K562 (cell line): Measurements from ENCODE around the gene PRKCB. TPM values are rescaled to one million over a fixed set of nuclear protein-coding genes. Genes with fewer than 3 reads are reported as not detected.

Experiments used
- BMI1 ChIP-seq: fragments of 150-350 bp; IDR thresholded peaks from 2 replicates; pipeline ENCODE4 v1.6.1; 2014; ENCODE audit warnings: low read length
- CTCF ChIP-seq, 3 experiments: IDR thresholded peaks in 2 of 3; conservative IDR thresholded peaks in 1 of 3; 2 replicates each; pipeline ENCODE4 v1.5.1; 2011 to 2012; ENCODE audit warnings: low read length in 3 of 3, mild to moderate bottlenecking in 3 of 3, control low read depth in 2 of 3, improper control_type of control experiment in 1 of 3, inconsistent platforms in 1 of 3, low read depth in 1 of 3, mixed read lengths in 1 of 3, moderate library complexity in 1 of 3; ENCODE audit not compliant: insufficient read depth in 2 of 3
- ETV6 ChIP-seq, 3 experiments: fragments of 150-350 bp in 1 of 3; sonication (generic) in 1 of 3; formaldehyde crosslinking in 1 of 3; IDR thresholded peaks; 2 replicates each; pipeline versions ENCODE4 v1.6.1 to v1.8.0; 2014 to 2022; ENCODE audit warnings: borderline replicate concordance in 2 of 3, low read depth in 2 of 3, antibody characterized with exemption in 1 of 3, low read length in 1 of 3, mild to moderate bottlenecking in 1 of 3, missing genetic modification reagents in 1 of 3
- PURB ChIP-seq: sonication (generic); formaldehyde crosslinking; IDR thresholded peaks from 2 replicates; pipeline ENCODE4 v1.9.0; 2021; ENCODE audit warnings: low read depth, mild to moderate bottlenecking, missing genetic modification reagents
- RBM17 ChIP-seq: fragments of 200-400 bp; formaldehyde crosslinking; IDR thresholded peaks from 2 replicates; pipeline ENCODE4 v1.6.1; 2017; ENCODE audit warnings: low read depth, mild to moderate bottlenecking, low read length, borderline replicate concordance
- RFX7 ChIP-seq: fragments of 250-450 bp; sonication (Bioruptor Pico); IDR thresholded peaks from 2 replicates; pipeline ENCODE4 v1.5.1; 2021; ENCODE audit warnings: mild to moderate bottlenecking
- SIN3A ChIP-seq, 2 experiments: fragments of 150-350 bp in 1 of 2; IDR thresholded peaks; 2 replicates each; pipeline ENCODE4 v1.6.1; 2011 to 2016; ENCODE audit warnings: borderline replicate concordance in 2 of 2, low read depth in 2 of 2, low read length in 2 of 2, mild to moderate bottlenecking in 2 of 2, moderate library complexity in 2 of 2; ENCODE audit not compliant: control insufficient read depth in 1 of 2
- SNRNP70 ChIP-seq: fragments of 200-400 bp; formaldehyde crosslinking; optimal IDR thresholded peaks from 2 replicates; pipeline ENCODE3; 2017; ENCODE audit warnings: low read depth, low read length
- TAF1 ChIP-seq: IDR thresholded peaks from 2 replicates; pipeline ENCODE4 v1.6.1; 2011; ENCODE audit warnings: mild to moderate bottlenecking, low read length, moderate library complexity; ENCODE audit not compliant: insufficient read depth, control insufficient read depth, severe bottlenecking; ENCODE audit errors: extremely low read depth
- XRCC3 ChIP-seq: fragments of 450-650 bp; IDR thresholded peaks from 2 replicates; pipeline ENCODE4 v1.6.1; 2017; ENCODE audit warnings: mild to moderate bottlenecking, moderate library complexity
- ZC3H8 ChIP-seq: fragments of 450-650 bp; IDR thresholded peaks from 2 replicates; pipeline ENCODE4 v1.6.1; 2017
- ZNF740 ChIP-seq, 3 experiments: fragments of 200-800 bp in 1 of 3; sonication (Bioruptor generic) in 1 of 3; sonication (generic) in 1 of 3; formaldehyde crosslinking in 1 of 3; IDR thresholded peaks; 2 replicates each; pipeline versions ENCODE4 v1.6.1 to v1.8.0; 2016 to 2022; ENCODE audit warnings: mild to moderate bottlenecking in 2 of 3, missing compliant biosample characterization in 2 of 3, missing genetic modification characterization in 2 of 3, missing genetic modification reagents in 1 of 3
- polyA plus RNA-seq, 8 experiments: library from polyadenylated mRNA; depleted of rRNA in 4 of 8; stranded (reverse) in 5 of 8; unstranded in 3 of 8; fragments of >200 nt; fragmentation: Nextera tagmentation in 2 of 8; fragmentation: Illumina TruSeq in 1 of 8; extraction: Ambion mirVana in 2 of 8; extraction: Trizol in 1 of 8; gene quantifications; 2 replicates each; pipeline versions ENCODE4 v1.2.1 to v1.2.3, GENCODE V29; 2011 to 2014; ENCODE audit warnings: inconsistent platforms in 1 of 8, missing spikeins in 1 of 8
- total RNA-seq, 7 experiments: library from RNA; depleted of rRNA in 6 of 7; stranded (reverse); fragments of >200 nt in 6 of 7; fragmentation: Illumina TruSeq in 2 of 7; extraction: Trizol in 2 of 7; gene quantifications; 2 replicates each; pipeline versions ENCODE4 v1.2.1 to v1.2.3, GENCODE V29; 2011 to 2021; ENCODE audit warnings: low replicate concordance in 1 of 7
- TF ChIP-seq, protein P1 (sequence below): IDR thresholded peaks from 2 replicates; pipeline ENCODE4 v1.6.1; 2012; ENCODE audit warnings: low read depth, low read length, improper control_type of control experiment, borderline replicate concordance
- TF ChIP-seq, protein P2 (sequence below), 2 experiments: fragments of 450-650 bp; conservative IDR thresholded peaks; 2 replicates each; pipeline ENCODE4 v1.6.1; 2017; ENCODE audit warnings: mild to moderate bottlenecking in 2 of 2, moderate library complexity in 2 of 2

PRKCB gene
- total and polyA plus RNA-seq, 9 of the 15 experiments (the other 6 are each of a cell fraction or from before 2014, with no cell fraction given): 49.9 to 276 (median 148) TPM

GRCh38 chr16:23966597-23967394 is 131.0 kb downstream of the PRKCB start (continued):
- no peak for TF ChIP-seq PURB (CRISPR knock-in tag)
- TF ChIP-seq ZC3H8: no peak
- no peak for TF ChIP-seq SNRNP70
- TF ChIP-seq, protein P1, sequence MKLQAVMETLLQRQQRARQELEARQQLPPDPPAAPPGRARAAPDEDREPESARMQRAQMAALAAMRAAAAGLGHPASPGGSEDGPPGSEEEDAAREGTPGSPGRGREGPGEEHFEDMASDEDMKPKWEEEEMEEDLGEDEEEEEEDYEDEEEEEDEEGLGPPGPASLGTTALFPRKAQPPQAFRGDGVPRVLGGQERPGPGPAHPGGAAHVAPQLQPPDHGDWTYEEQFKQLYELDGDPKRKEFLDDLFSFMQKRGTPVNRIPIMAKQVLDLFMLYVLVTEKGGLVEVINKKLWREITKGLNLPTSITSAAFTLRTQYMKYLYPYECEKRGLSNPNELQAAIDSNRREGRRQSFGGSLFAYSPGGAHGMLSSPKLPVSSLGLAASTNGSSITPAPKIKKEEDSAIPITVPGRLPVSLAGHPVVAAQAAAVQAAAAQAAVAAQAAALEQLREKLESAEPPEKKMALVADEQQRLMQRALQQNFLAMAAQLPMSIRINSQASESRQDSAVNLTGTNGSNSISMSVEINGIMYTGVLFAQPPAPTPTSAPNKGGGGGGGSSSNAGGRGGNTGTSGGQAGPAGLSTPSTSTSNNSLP: no peak
- TF ChIP-seq, protein P2, sequence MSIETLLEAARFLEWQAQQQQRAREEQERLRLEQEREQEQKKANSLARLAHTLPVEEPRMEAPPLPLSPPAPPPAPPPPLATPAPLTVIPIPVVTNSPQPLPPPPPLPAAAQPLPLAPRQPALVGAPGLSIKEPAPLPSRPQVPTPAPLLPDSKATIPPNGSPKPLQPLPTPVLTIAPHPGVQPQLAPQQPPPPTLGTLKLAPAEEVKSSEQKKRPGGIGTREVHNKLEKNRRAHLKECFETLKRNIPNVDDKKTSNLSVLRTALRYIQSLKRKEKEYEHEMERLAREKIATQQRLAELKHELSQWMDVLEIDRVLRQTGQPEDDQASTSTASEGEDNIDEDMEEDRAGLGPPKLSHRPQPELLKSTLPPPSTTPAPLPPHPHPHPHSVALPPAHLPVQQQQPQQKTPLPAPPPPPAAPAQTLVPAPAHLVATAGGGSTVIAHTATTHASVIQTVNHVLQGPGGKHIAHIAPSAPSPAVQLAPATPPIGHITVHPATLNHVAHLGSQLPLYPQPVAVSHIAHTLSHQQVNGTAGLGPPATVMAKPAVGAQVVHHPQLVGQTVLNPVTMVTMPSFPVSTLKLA (conservative IDR thresholded peaks at IDR 0.05): no peak
- peak in 1 of 2 experiments; percentile 45; a peak in 1 of 4 replicates for TF ChIP-seq ETV6 (IDR thresholded peaks at IDR 0.05; ENCODE audit: borderline replicate concordance in 1 of 2, low read depth in 2 of 2, low read length in 1 of 2)
- no peak for TF ChIP-seq ETV6 (CRISPR knock-in tag; IDR thresholded peaks at IDR 0.05; ENCODE audit: borderline replicate concordance)
- TF ChIP-seq TAF1: no peak
- no peak for TF ChIP-seq XRCC3
- no peak for TF ChIP-seq BMI1
- no peak for TF ChIP-seq RFX7 (CRISPR knock-in tag)
- no peak for TF ChIP-seq RBM17
- peak in 1 of 3 experiments; percentile 17; a peak in 2 of 6 replicates for TF ChIP-seq CTCF (IDR thresholded peaks at IDR 0.05 in 2 of 3, conservative IDR thresholded peaks at IDR 0.05 in 1 of 3; ENCODE audit: insufficient read depth in 2 of 3, low read depth in 1 of 3, low read length in 3 of 3)
- TF ChIP-seq ZNF740 (CRISPR knock-in tag; IDR thresholded peaks at IDR 0.05): no peak
- no peak for TF ChIP-seq ZNF740 (tag; IDR thresholded peaks at IDR 0.05)
- no peak for TF ChIP-seq SIN3A (IDR thresholded peaks at IDR 0.05; ENCODE audit: borderline replicate concordance in 2 of 2, control insufficient read depth in 1 of 2, low read depth in 2 of 2, low read length in 2 of 2)
